Tibial nerve (tissue), 3 donors: Measurements from ENCODE around the gene CLIP3.

Experiments used
- POLR2A ChIP-seq, 2 donors: fragments of 450-650 bp; IDR thresholded peaks; one replicate each; pipeline ENCODE4 v1.6.1; 2017; ENCODE audit warnings: antibody characterized with exemption in 2 of 2, mild to moderate bottlenecking in 2 of 2, moderate library complexity in 2 of 2
- TF ChIP-seq, protein P1 (sequence below), 5 experiments: fragments of 200-600 bp in 3 of 5; fragments of 450-650 bp in 2 of 5; sonication (generic) in 3 of 5; IDR thresholded peaks; one replicate each; pipeline ENCODE4 v1.5.1; 2016 to 2019; ENCODE audit warnings: antibody characterized with exemption in 5 of 5, mild to moderate bottlenecking in 3 of 5, moderate library complexity in 2 of 5

- TF ChIP-seq, protein P1, sequence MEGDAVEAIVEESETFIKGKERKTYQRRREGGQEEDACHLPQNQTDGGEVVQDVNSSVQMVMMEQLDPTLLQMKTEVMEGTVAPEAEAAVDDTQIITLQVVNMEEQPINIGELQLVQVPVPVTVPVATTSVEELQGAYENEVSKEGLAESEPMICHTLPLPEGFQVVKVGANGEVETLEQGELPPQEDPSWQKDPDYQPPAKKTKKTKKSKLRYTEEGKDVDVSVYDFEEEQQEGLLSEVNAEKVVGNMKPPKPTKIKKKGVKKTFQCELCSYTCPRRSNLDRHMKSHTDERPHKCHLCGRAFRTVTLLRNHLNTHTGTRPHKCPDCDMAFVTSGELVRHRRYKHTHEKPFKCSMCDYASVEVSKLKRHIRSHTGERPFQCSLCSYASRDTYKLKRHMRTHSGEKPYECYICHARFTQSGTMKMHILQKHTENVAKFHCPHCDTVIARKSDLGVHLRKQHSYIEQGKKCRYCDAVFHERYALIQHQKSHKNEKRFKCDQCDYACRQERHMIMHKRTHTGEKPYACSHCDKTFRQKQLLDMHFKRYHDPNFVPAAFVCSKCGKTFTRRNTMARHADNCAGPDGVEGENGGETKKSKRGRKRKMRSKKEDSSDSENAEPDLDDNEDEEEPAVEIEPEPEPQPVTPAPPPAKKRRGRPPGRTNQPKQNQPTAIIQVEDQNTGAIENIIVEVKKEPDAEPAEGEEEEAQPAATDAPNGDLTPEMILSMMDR (IDR thresholded peaks at IDR 0.05): no peak
- no peak for TF ChIP-seq POLR2A (IDR thresholded peaks at IDR 0.05)
Measured at GRCh38 chr19:36081385-36081784, 48.7 kb upstream of the CLIP3 start.
